ENCODE data around the gene TRIB2. TPM values are rescaled to one million over a fixed set of nuclear protein-coding genes. Genes with fewer than 3 reads are reported as not detected.

The TRIB2 gene
- polyA plus RNA-seq, 1 of the 3 experiments (the other 2 are of a cell fraction), result 27.5 TPM

DNA sequence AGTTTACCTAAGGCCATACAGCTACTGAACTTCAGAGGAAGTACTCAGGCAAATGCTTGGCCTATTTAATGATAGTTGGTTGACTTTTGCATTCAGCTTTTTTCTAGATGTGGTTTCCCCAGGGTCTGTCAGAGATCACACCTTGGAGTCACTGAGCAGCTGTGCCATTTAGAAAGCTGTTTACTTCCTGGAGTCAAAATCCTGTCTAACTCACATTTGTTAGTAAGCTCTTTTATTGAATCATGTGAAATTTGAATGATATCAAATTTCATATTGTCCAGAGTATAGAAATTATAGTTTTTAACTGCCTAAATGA lies 7.6 kb upstream of the TRIB2 start:
- Histone ChIP-seq H3K79me2 (ENCODE audit: insufficient read depth) (no peaks in the 10 kb centered on the region), H3F3A (replicated peaks; ENCODE audit: insufficient read depth) (peaks cover 3% of the 10 kb centered on the region), H3K36me3 (replicated peaks in 1 of 2; ENCODE audit: control insufficient read depth in 1 of 2, insufficient read depth in 2 of 2, low read length in 1 of 2) (no peaks in the 10 kb centered on the region), H3K9me3 (no peaks in the 10 kb centered on the region), H3K4me2 (no peak overlapping the region), H3K9ac (no peak overlapping the region), H3K27ac (ENCODE audit: low read depth in 2 of 2, low read length in 1 of 2) (no peak overlapping the region), H3K4me1 (ENCODE audit: control insufficient read depth in 1 of 2, insufficient read depth in 2 of 2, low read depth in 1 of 2, low read length in 1 of 2) (peaks cover 0 to 12% of the 10 kb centered on the region in 2 experiments; a peak in 2 of 4 replicates), H4K20me1 (ENCODE audit: insufficient read depth) (no peaks in the 10 kb centered on the region), H3K27me3 (ENCODE audit: insufficient read depth) (no peaks in the 10 kb centered on the region), H2AFZ (ENCODE audit: low read depth) (no peak overlapping the region), H3K9me2 (no peaks in the 10 kb centered on the region), H3K4me3 (ENCODE audit: low read depth in 2 of 2, low read length in 1 of 2) (no peak overlapping the region)
- ChIA-PET POLR2A (no interaction called here), CTCF (interaction anchor here (0.7 to 3.0 kb wide), 3 partner anchors 7 to 222 kb away, joined by 3 to 19 read pairs (median 3); partner anchors contain the start of gene TRIB2)
- DNase-seq, result no peak
- no peak for TF ChIP-seq RCOR1 (IDR thresholded peaks at IDR 0.05; ENCODE audit: low read length)
- TF ChIP-seq GABPA (IDR thresholded peaks at IDR 0.05; ENCODE audit: low read depth), result no peak

DNA sequence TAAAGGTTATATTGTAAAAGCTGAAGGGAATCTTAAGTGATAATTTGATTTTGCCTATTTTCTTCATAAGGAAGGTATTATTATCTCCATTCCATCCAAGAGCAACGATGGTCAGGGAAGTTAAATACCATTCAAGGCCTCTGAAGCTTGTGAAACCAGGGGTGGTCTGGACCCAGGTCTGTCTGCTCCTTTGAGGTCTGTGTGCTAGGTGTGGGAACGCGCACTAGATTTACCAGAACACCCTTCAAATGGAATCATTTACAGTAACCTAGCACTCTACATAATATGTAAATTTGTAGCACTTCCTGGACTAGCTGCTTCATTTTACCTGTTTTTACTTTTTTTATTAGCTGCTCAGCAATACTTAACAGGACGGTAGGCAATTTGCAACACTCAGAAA lies 6.4 kb upstream of the TRIB2 start:
- no peak overlapping the region for H3K4me3 ChIP-seq (ENCODE audit: low read depth in 2 of 2, low read length in 1 of 2)
- TF ChIP-seq TCF12 (IDR thresholded peaks at IDR 0.05) (no peak), TAF1 (IDR thresholded peaks at IDR 0.05; ENCODE audit: borderline replicate concordance, low read depth, low read length) (no peak), SMC3 (IDR thresholded peaks at IDR 0.05; ENCODE audit: low read depth, low read length) (no peak), MEF2A (IDR thresholded peaks at IDR 0.05; ENCODE audit: borderline replicate concordance, low read depth) (no peak), EZH2phosphoT487 (IDR thresholded peaks at IDR 0.05; ENCODE audit: borderline replicate concordance, low read depth) (no peak), NRF1 (IDR thresholded peaks at IDR 0.05; ENCODE audit: low read depth, low read length) (no peak), EP300 (IDR thresholded peaks at IDR 0.05; ENCODE audit: borderline replicate concordance in 1 of 2, low read depth in 1 of 2, low read length in 1 of 2) (no peak), GABPA (IDR thresholded peaks at IDR 0.05; ENCODE audit: low read depth) (no peak), YY1 (IDR thresholded peaks at IDR 0.05; ENCODE audit: low read depth) (no peak), SIN3A (IDR thresholded peaks at IDR 0.05; ENCODE audit: borderline replicate concordance, low read depth, low read length) (no peak), ELF1 (IDR thresholded peaks at IDR 0.05) (no peak), RFX5 (IDR thresholded peaks at IDR 0.05; ENCODE audit: low read length) (no peak), POLR2AphosphoS5 (IDR thresholded peaks at IDR 0.05; ENCODE audit: low read depth, low read length) (no peak), RAD21 (IDR thresholded peaks at IDR 0.05; ENCODE audit: low read length) (no peak)
- TF ChIP-seq, protein P1, sequence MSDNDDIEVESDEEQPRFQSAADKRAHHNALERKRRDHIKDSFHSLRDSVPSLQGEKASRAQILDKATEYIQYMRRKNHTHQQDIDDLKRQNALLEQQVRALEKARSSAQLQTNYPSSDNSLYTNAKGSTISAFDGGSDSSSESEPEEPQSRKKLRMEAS (IDR thresholded peaks at IDR 0.05; ENCODE audit: low read depth), result no peak
- TF ChIP-seq, protein P2, sequence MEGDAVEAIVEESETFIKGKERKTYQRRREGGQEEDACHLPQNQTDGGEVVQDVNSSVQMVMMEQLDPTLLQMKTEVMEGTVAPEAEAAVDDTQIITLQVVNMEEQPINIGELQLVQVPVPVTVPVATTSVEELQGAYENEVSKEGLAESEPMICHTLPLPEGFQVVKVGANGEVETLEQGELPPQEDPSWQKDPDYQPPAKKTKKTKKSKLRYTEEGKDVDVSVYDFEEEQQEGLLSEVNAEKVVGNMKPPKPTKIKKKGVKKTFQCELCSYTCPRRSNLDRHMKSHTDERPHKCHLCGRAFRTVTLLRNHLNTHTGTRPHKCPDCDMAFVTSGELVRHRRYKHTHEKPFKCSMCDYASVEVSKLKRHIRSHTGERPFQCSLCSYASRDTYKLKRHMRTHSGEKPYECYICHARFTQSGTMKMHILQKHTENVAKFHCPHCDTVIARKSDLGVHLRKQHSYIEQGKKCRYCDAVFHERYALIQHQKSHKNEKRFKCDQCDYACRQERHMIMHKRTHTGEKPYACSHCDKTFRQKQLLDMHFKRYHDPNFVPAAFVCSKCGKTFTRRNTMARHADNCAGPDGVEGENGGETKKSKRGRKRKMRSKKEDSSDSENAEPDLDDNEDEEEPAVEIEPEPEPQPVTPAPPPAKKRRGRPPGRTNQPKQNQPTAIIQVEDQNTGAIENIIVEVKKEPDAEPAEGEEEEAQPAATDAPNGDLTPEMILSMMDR (IDR thresholded peaks at IDR 0.05), result no peak
- TF ChIP-seq, protein P3, sequence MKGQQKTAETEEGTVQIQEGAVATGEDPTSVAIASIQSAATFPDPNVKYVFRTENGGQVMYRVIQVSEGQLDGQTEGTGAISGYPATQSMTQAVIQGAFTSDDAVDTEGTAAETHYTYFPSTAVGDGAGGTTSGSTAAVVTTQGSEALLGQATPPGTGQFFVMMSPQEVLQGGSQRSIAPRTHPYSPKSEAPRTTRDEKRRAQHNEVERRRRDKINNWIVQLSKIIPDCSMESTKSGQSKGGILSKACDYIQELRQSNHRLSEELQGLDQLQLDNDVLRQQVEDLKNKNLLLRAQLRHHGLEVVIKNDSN (IDR thresholded peaks at IDR 0.05; ENCODE audit: borderline replicate concordance, low read depth), result no peak

More for the DNA sequence above, 6.4 kb upstream of the TRIB2 start:
- Histone ChIP-seq H3K27me3 (ENCODE audit: insufficient read depth) (no peaks in the 10 kb centered on the region), H4K20me1 (ENCODE audit: insufficient read depth) (no peaks in the 10 kb centered on the region), H3F3A (replicated peaks; ENCODE audit: insufficient read depth) (peaks cover 15% of the 10 kb centered on the region), H3K9ac (no peak overlapping the region), H3K4me2 (no peak overlapping the region), H3K9me3 (no peaks in the 10 kb centered on the region), H3K27ac (ENCODE audit: low read depth in 2 of 2, low read length in 1 of 2) (no peak overlapping the region), H3K36me3 (replicated peaks in 1 of 2; ENCODE audit: control insufficient read depth in 1 of 2, insufficient read depth in 2 of 2, low read length in 1 of 2) (no peaks in the 10 kb centered on the region), H2AFZ (ENCODE audit: low read depth) (no peak overlapping the region), H3K9me2 (no peaks in the 10 kb centered on the region), H3K4me1 (ENCODE audit: control insufficient read depth in 1 of 2, insufficient read depth in 2 of 2, low read depth in 1 of 2, low read length in 1 of 2) (peaks cover 2 to 17% of the 10 kb centered on the region in 2 experiments; a peak in 3 of 4 replicates), H3K79me2 (ENCODE audit: insufficient read depth) (no peaks in the 10 kb centered on the region)
- WGBS (ENCODE audit: low lambda C conversion rate), result 87% methylated on average over 4 of the region's 4 CpGs
- DNase-seq, result no peak
- ChIA-PET POLR2A (interaction anchor here (0.6 kb wide), 1 partner anchor 253 kb away, joined by 3 read pairs; no protein-coding TSS in a partner anchor), CTCF (interaction anchor here (0.9 kb wide), 1 partner anchor 8 kb away, joined by 3 read pairs; no protein-coding TSS in a partner anchor)
